HG03469 (cell line): Measurements from ENCODE around the gene POP4.
A peak's percentile ranks its signal among the peaks of the same experiment; 100 is the strongest.

Experiments
- ATAC-seq: cut with Tn5 transposase; IDR thresholded peaks from one replicate; pipeline ENCODE4 v1.9.1; 2021; ENCODE audit warnings: mild to moderate bottlenecking, moderate library complexity, moderate number of reproducible peaks; ENCODE audit not compliant: unreplicated experiment

POP4 gene

GRCh38 chr19:29660835-29661234, 54.8 kb downstream of the POP4 start:
- no peak for ATAC-seq

- no peak for ATAC-seq
Observed at GRCh38 chr19:29662278-29662603, 56.2 kb downstream of the POP4 start.

GRCh38 chr19:29662604-29663404, 56.7 kb downstream of the POP4 start:
- ATAC-seq = no peak

DNA sequence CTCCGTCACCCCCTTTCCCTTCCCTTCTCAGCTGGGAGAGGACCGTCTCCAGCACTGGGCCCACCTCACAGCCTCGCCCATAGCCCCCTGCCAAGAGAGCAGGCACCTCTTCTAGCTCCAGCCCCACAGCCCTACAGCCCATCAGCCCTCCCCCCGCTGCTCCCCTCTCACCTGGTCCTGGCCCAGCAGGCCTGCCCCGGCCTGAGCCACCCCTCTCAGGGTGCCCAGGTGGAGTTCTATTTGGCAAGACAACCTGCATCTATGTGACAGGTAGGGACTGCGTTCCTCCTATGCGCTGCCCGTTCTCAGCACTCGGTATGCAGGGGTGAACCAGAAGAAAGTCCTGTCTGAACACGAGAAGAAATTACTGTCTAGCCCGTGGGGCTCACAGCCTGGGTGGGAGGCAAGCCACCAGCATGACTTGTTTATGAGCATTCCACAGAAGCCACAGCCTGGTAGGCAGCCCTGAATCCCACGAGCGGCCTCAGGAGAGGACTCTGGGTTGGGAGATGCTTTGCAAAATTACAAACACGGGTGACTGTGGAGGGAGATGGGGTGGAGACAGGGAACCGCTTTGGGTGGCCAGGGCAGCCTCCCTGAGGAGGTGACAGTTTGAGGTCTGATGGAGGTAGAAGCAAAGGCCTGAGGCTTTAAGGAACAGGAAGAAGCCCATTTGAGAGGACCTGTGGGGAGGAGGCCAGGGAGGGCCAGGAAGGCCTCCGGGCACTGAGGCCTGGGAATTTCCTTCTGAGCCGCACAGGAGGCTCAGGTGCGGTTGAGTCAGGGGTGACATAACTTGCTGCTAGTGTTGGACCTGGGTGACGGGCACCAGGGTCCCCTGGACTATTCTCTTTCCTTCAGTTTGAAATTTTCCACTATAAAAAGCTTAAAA, 58.0 kb downstream of the POP4 start:
- no peak for ATAC-seq

- no peak for ATAC-seq
Observed at GRCh38 chr19:29664753-29665214, 58.7 kb downstream of the POP4 start.

DNA sequence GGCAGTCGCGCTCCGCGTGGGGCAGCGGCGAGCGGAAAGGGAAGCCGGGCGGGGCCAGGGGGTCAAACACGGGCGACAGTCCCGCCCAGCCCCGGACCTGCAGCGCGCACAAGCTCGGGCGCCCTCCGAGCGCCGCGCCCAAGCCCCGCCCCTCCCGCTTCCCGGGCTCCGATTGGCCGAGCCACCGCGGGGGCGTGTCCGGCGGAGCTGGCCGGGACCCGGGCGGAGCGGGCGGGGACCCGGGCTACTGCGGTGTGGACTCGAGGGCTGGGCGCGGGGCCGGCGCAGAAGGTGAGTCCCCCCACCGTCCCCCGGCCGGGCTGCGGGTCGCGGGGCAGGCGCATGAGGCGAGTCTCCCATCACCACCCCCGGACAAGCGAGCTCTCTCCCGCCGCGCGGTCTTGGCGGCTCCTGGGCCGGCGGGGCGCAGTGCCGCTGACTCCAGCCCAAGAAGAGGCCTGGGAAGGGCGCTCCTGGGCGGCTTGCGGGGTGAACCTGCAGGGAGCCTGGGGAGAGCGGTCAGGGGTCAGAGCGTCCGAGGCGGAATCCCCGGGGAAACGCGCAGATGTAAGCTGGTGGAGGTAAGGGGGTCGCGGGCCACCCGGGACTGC, 59.2 kb downstream of the POP4 start, which contains the start of gene PLEKHF1:
PLEKHF1 (plus strand) TSS at position 247 of the 611 bp plus-strand sequence. CDS start 8,379 bp downstream, outside the sequence.
- peak; percentile 81 for ATAC-seq

DNA sequence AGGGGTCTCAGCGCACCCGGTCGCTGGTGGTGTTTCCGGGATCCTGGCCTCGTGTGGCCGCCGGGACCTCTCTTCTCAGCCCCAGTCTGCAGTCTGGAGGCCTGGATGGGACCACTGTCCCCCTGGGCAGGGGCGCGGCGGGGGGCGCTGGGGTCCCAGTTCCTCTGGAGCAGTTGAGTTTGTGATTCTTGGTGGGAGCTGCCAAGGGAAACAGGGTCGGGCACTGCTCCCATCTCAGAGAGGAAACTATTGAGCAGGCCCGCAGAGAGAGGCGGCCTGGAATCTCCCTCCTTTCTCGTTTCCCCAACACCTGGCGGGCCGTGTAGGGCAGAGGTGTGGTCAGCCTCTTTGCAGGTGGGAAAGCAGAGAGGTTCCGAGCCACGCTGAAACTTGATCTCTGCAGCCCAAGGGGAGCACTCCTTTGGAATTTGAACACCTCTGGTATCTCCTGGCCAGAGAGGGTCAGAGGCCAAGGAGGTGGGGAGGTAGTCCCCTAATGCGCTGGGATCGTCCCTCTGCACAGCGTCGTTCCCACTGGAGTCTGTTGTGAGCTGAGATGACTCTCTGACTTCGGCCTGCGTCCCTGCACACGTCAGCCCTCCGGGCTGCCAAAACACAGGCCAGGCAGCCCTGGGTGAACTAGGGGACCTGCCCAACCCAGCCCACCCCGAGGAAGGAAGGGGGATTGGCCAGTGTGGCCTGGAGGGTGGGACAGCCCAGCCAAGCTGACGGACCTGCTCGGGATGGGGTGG, 59.9 kb downstream of the POP4 start:
- ATAC-seq = no peak
